H9 (cell line): Measurements from ENCODE around the gene SPRR3. TPM values are rescaled to one million over a fixed set of nuclear protein-coding genes. Genes with fewer than 3 reads are reported as not detected.

Source experiments
- DNase-seq: peaks from one replicate; pipeline ENCODE4 v3.0.0-alpha.2; 2017
- H2AFZ ChIP-seq: one replicate; pipeline ENCODE4 v1.6.1; 2013; ENCODE audit warnings: mild to moderate bottlenecking, low read length, control low read depth, moderate library complexity
- H2AK5ac ChIP-seq: 2 replicates; pipeline ENCODE4 v1.6.1; 2013; ENCODE audit warnings: low read length, control low read depth, mixed read lengths; ENCODE audit not compliant: insufficient read length
- H2BK120ac ChIP-seq: one replicate; pipeline ENCODE4 v1.6.1; 2013; ENCODE audit warnings: low read depth, mild to moderate bottlenecking, low read length, control low read depth, inconsistent platforms; ENCODE audit not compliant: poor library complexity, severe bottlenecking
- H2BK12ac ChIP-seq: 2 replicates; pipeline ENCODE4 v1.6.1; 2013; ENCODE audit warnings: low read length, control low read depth, mixed read lengths, low read depth; ENCODE audit not compliant: insufficient read length
- H2BK15ac ChIP-seq: 2 replicates; pipeline ENCODE4 v1.6.1; 2013; ENCODE audit warnings: low read depth, low read length, control low read depth
- H2BK20ac ChIP-seq: one replicate; pipeline ENCODE4 v1.6.1; 2013; ENCODE audit warnings: low read depth, mild to moderate bottlenecking, low read length, control low read depth, inconsistent platforms; ENCODE audit not compliant: poor library complexity, severe bottlenecking
- H2BK5ac ChIP-seq: 2 replicates; pipeline ENCODE4 v1.6.1; 2013; ENCODE audit warnings: low read length, control low read depth, mixed read lengths; ENCODE audit not compliant: insufficient read length
- H3K14ac ChIP-seq: 2 replicates; pipeline ENCODE4 v1.6.1; 2013; ENCODE audit warnings: low read length, control low read depth; ENCODE audit not compliant: insufficient read depth
- H3K18ac ChIP-seq: 2 replicates; pipeline ENCODE4 v1.6.1; 2013; ENCODE audit warnings: low read depth, mild to moderate bottlenecking, mixed read lengths, low read length, control low read depth; ENCODE audit not compliant: insufficient read length
- H3K23ac ChIP-seq: 2 replicates; pipeline ENCODE4 v1.6.1; 2013; ENCODE audit warnings: low read length, control low read depth, mixed read lengths, low read depth; ENCODE audit not compliant: insufficient read length
- H3K23me2 ChIP-seq: 2 replicates; pipeline ENCODE4 v1.6.1; 2013; ENCODE audit warnings: low read depth, mild to moderate bottlenecking, mixed read lengths, low read length, control low read depth; ENCODE audit not compliant: insufficient read length, poor library complexity, severe bottlenecking
- H3K27ac ChIP-seq: 2 replicates; pipeline ENCODE4 v1.5.1; 2013; ENCODE audit warnings: low read length, control low read depth, mixed read lengths, low read depth; ENCODE audit not compliant: insufficient read length
- H3K27me3 ChIP-seq: 2 replicates; pipeline ENCODE4 v1.6.1; 2013; ENCODE audit warnings: low read length, control low read depth, inconsistent platforms; ENCODE audit not compliant: insufficient read depth
- H3K4ac ChIP-seq: 2 replicates; pipeline ENCODE4 v1.6.1; 2013; ENCODE audit warnings: low read depth, mild to moderate bottlenecking, control low read depth, inconsistent platforms, low read length, moderate library complexity
- H3K4me1 ChIP-seq: 2 replicates; pipeline ENCODE4 v1.6.1; 2013; ENCODE audit warnings: low read length, control low read depth, inconsistent platforms; ENCODE audit not compliant: insufficient read depth
- H3K4me2 ChIP-seq: 2 replicates; pipeline ENCODE4 v1.6.1; 2013; ENCODE audit warnings: low read length, control low read depth, mixed read lengths; ENCODE audit not compliant: insufficient read length, insufficient read depth
- H3K56ac ChIP-seq: 2 replicates; pipeline ENCODE4 v1.6.1; 2013; ENCODE audit warnings: low read depth, mild to moderate bottlenecking, mixed read lengths, low read length, control low read depth; ENCODE audit not compliant: insufficient read length
- H3K79me1 ChIP-seq: 2 replicates; pipeline ENCODE4 v1.6.1; 2013; ENCODE audit warnings: low read depth, mild to moderate bottlenecking, moderate library complexity, low read length, control low read depth, inconsistent platforms; ENCODE audit not compliant: insufficient read depth, poor library complexity, severe bottlenecking
- H3K79me2 ChIP-seq: 2 replicates; pipeline ENCODE4 v1.6.1; 2013; ENCODE audit warnings: low read length, control low read depth, inconsistent platforms; ENCODE audit not compliant: insufficient read depth
- H3K9ac ChIP-seq: 2 replicates; pipeline ENCODE4 v1.6.1; 2013; ENCODE audit warnings: low read length, control low read depth, mixed read lengths; ENCODE audit not compliant: insufficient read length; ENCODE audit errors: extremely low read depth
- H3K9me3 ChIP-seq: one replicate; pipeline ENCODE4 v1.6.1; 2013; ENCODE audit warnings: low read depth, low read length, inconsistent platforms; ENCODE audit not compliant: control insufficient read depth
- H3T11ph ChIP-seq: one replicate; pipeline ENCODE4 v1.6.1; 2013; ENCODE audit warnings: mild to moderate bottlenecking, low read length, control low read depth, inconsistent platforms
- H4K20me1 ChIP-seq: one replicate; pipeline ENCODE4 v1.6.1; 2013; ENCODE audit not compliant: control insufficient read depth, insufficient read length, insufficient read depth
- H4K5ac ChIP-seq: 2 replicates; pipeline ENCODE4 v1.6.1; 2013; ENCODE audit warnings: low read depth, mild to moderate bottlenecking, mixed read lengths, low read length, control low read depth; ENCODE audit not compliant: insufficient read length
- H4K8ac ChIP-seq: replicated peaks from 2 replicates; pipeline ENCODE4 v1.6.1; 2013; ENCODE audit warnings: low read length, control low read depth, mixed read lengths, low read depth; ENCODE audit not compliant: insufficient read length
- H4K91ac ChIP-seq: 2 replicates; pipeline ENCODE4 v1.6.1; 2013; ENCODE audit warnings: low read depth, mild to moderate bottlenecking, moderate library complexity, mixed read lengths, low read length, control low read depth; ENCODE audit not compliant: insufficient read length
- H3K27ac Mint-ChIP-seq, 3 experiments: 2 replicates in 2 of 3; 3 replicates in 1 of 3; pipeline ENCODE4 v1.8.0; 2020 to 2021; ENCODE audit warnings: mixed read lengths in 3 of 3, mild to moderate bottlenecking in 1 of 3, moderate library complexity in 1 of 3
- H3K27me3 Mint-ChIP-seq: 2 replicates; pipeline ENCODE4 v1.8.0; 2021; ENCODE audit warnings: low read depth, mild to moderate bottlenecking, moderate library complexity, mixed read lengths
- H3K36me3 Mint-ChIP-seq, 3 experiments: 2 replicates in 2 of 3; 3 replicates in 1 of 3; pipeline ENCODE4 v1.8.0; 2020 to 2021; ENCODE audit warnings: low read depth in 3 of 3, mixed read lengths in 3 of 3; ENCODE audit not compliant: insufficient read depth in 1 of 3
- H3K4me1 Mint-ChIP-seq, 2 experiments: 2 replicates each; pipeline ENCODE4 v1.8.0; 2020; ENCODE audit warnings: mixed read lengths in 2 of 2
- H3K4me3 Mint-ChIP-seq, 2 experiments: 2 replicates in 1 of 2; 3 replicates in 1 of 2; pipeline ENCODE4 v1.8.0; 2020 to 2021; ENCODE audit warnings: mild to moderate bottlenecking in 2 of 2, mixed read lengths in 2 of 2, moderate library complexity in 1 of 2
- H3K9me3 Mint-ChIP-seq, 2 experiments: 2 replicates in 1 of 2; 3 replicates in 1 of 2; pipeline ENCODE4 v1.8.0; 2020; ENCODE audit warnings: mild to moderate bottlenecking in 2 of 2, mixed read lengths in 2 of 2, moderate library complexity in 1 of 2
- WGBS: extraction: QIAGEN DNeasy Blood & Tissue Kit; methylation state at CpG from one replicate; pipeline ENCODE4 v1.1.7; 2013; ENCODE audit warnings: missing lambda C conversion rate, low lambda C conversion rate, mixed read lengths; ENCODE audit not compliant: insufficient read length; ENCODE audit errors: extremely low coverage; 5-methylcytosine and 5-hydroxymethylcytosine counted together
- total RNA-seq: library from RNA; stranded (reverse); gene quantifications from 2 replicates; pipeline ENCODE4 v1.2.1, GENCODE V29; 2021
- TF ChIP-seq, protein P1 (sequence below): fragments of 200-600 bp; sonication (generic); conservative IDR thresholded peaks from 3 replicates; pipeline ENCODE4 v1.8.0; 2021; ENCODE audit warnings: antibody characterized with exemption, mild to moderate bottlenecking

The SPRR3 gene
- total RNA-seq, 1 experiment from 2014 or later: not detected

DNA sequence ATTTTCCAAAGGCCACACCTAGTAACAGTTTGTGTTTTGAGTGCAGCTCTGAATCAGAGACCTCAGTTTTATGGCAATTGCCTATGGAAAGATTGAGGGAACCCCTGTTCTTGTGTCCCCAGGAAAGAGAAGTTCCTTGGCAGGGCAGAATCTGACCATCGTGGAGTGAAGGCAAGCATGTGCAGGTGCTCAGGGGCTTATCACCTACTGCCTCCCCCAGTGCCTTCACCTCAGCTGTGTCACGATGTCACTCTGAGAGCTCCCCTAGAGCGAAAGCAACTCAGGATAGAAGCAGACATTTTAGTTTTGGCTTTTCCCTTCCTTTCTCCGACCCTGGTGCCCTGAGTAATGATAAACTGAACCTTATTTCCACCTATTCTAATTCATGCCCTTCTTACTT is 19.5 kb upstream of the SPRR3 start:
- H3K27me3 Mint-ChIP-seq: peaks cover 44% of the 10 kb centered on the region

More for the DNA sequence above, 19.5 kb upstream of the SPRR3 start:
- Histone ChIP-seq H3T11ph (no peak overlapping the region), H3K9ac (no peak overlapping the region), H2BK120ac (no peak overlapping the region), H4K8ac (no peak overlapping the region), H4K5ac (no peak overlapping the region), H2AK5ac (no peak overlapping the region), H3K27me3 (no peaks in the 10 kb centered on the region), H3K14ac (no peak overlapping the region), H3K79me2 (no peaks in the 10 kb centered on the region), H4K91ac (no peak overlapping the region), H3K4me2 (no peak overlapping the region), H2BK5ac (no peak overlapping the region), H3K4ac (no peak overlapping the region), H4K20me1 (no peaks in the 10 kb centered on the region), H2AFZ (no peak overlapping the region), H2BK20ac (no peak overlapping the region), H3K79me1 (no peaks in the 10 kb centered on the region), H3K56ac (no peak overlapping the region), H3K23ac (no peak overlapping the region), H3K18ac (no peak overlapping the region), H3K4me1 (no peaks in the 10 kb centered on the region), H2BK15ac (no peak overlapping the region), H3K27ac (no peak overlapping the region), H2BK12ac (no peak overlapping the region), H3K9me3 (no peaks in the 10 kb centered on the region), H3K23me2 (no peaks in the 10 kb centered on the region)
- H3K4me3 Mint-ChIP-seq: no peak overlapping the region
- no CpG with 5 or more reads among the region's 4 CpGs for WGBS
- no peak overlapping the region for H3K27ac Mint-ChIP-seq
- DNase-seq: no peak
- no peaks in the 10 kb centered on the region for H3K4me1 Mint-ChIP-seq
- H3K9me3 Mint-ChIP-seq: peaks cover 0 to 14% of the 10 kb centered on the region in 2 experiments; a peak in 3 of 5 replicates
- H3K36me3 Mint-ChIP-seq: no peaks in the 10 kb centered on the region; a peak in 1 of 7 replicates
- TF ChIP-seq, protein P1, sequence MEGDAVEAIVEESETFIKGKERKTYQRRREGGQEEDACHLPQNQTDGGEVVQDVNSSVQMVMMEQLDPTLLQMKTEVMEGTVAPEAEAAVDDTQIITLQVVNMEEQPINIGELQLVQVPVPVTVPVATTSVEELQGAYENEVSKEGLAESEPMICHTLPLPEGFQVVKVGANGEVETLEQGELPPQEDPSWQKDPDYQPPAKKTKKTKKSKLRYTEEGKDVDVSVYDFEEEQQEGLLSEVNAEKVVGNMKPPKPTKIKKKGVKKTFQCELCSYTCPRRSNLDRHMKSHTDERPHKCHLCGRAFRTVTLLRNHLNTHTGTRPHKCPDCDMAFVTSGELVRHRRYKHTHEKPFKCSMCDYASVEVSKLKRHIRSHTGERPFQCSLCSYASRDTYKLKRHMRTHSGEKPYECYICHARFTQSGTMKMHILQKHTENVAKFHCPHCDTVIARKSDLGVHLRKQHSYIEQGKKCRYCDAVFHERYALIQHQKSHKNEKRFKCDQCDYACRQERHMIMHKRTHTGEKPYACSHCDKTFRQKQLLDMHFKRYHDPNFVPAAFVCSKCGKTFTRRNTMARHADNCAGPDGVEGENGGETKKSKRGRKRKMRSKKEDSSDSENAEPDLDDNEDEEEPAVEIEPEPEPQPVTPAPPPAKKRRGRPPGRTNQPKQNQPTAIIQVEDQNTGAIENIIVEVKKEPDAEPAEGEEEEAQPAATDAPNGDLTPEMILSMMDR: no peak
